GM18520 (cell line): ENCODE data around the gene DTNB.
A peak's percentile ranks its signal among the peaks of the same experiment; 100 is the strongest.

Experiments
- ATAC-seq: cut with Tn5 transposase; IDR thresholded peaks from one replicate; pipeline ENCODE4 v1.9.1; 2021; ENCODE audit not compliant: unreplicated experiment

DTNB gene

GRCh38 chr2:25592766-25593292 is 80.5 kb downstream of the DTNB start:
- ATAC-seq, result no peak

- no peak for ATAC-seq
Observed at GRCh38 chr2:25590921-25591505, 82.4 kb downstream of the DTNB start.

- no peak for ATAC-seq
Observed at GRCh38 chr2:25589676-25590205, 83.6 kb downstream of the DTNB start.

- no peak for ATAC-seq
Observed at GRCh38 chr2:25588576-25588975, 84.8 kb downstream of the DTNB start.

- ATAC-seq, result peak; percentile 28
Observed at GRCh38 chr2:25587361-25587760, 86.0 kb downstream of the DTNB start.

GRCh38 chr2:25586726-25587144 is 86.6 kb downstream of the DTNB start:
- peak; percentile 81 for ATAC-seq

- ATAC-seq, result no peak
Observed at GRCh38 chr2:25585189-25585588, 88.2 kb downstream of the DTNB start.

GRCh38 chr2:25582077-25582830 is 91.1 kb downstream of the DTNB start:
- no peak for ATAC-seq

- ATAC-seq, result no peak
Observed at GRCh38 chr2:25576596-25576995, 96.8 kb downstream of the DTNB start.

GRCh38 chr2:25572638-25573037 is 100.7 kb downstream of the DTNB start:
- ATAC-seq, result no peak

GRCh38 chr2:25570161-25570845 is 103.1 kb downstream of the DTNB start:
- no peak for ATAC-seq

GRCh38 chr2:25567406-25567805 is 106.0 kb downstream of the DTNB start:
- ATAC-seq, result no peak

GRCh38 chr2:25566694-25567093 is 106.7 kb downstream of the DTNB start:
- ATAC-seq, result no peak

GRCh38 chr2:25566094-25566493 is 107.3 kb downstream of the DTNB start:
- ATAC-seq, result no peak

GRCh38 chr2:25561136-25561850 is 112.1 kb downstream of the DTNB start:
- ATAC-seq, result no peak

GRCh38 chr2:25559148-25559547 is 114.2 kb downstream of the DTNB start:
- ATAC-seq, result no peak

- ATAC-seq, result peak; percentile 79
Observed at GRCh38 chr2:25558262-25558661, 115.1 kb downstream of the DTNB start.

- peak; percentile 26 for ATAC-seq
Observed at GRCh38 chr2:25557179-25558036, 116.0 kb downstream of the DTNB start.

GRCh38 chr2:25552318-25552717 is 121.1 kb downstream of the DTNB start:
- ATAC-seq, result no peak

GRCh38 chr2:25551316-25551715 is 122.1 kb downstream of the DTNB start:
- ATAC-seq, result no peak
